Cardiac muscle cell (in vitro differentiated cells and primary cell): Measurements from ENCODE around the gene SPIN1. TPM values are rescaled to one million over a fixed set of nuclear protein-coding genes. Genes with fewer than 3 reads are reported as not detected.

Experiments
- polyA plus RNA-seq: library from polyadenylated mRNA; unstranded; fragments of >200 nt; fragmentation: Nextera tagmentation; extraction: Ambion mirVana; gene quantifications from 2 replicates; pipeline ENCODE4 v1.2.1, GENCODE V29; 2016
- total RNA-seq: library from RNA; depleted of rRNA; stranded (reverse); fragments of >200 nt; gene quantifications from 2 replicates; pipeline ENCODE4 v1.2.3, GENCODE V29; 2016

The SPIN1 gene
- total and polyA plus RNA-seq, 2 experiments from 2014 or later: 57.6 to 67.5 TPM

Other genes starting within 250 kb of the SPIN1 start
- not detected in 2 replicates for gene SPATA31C2, start 250.0 kb upstream of the SPIN1 start, total RNA-seq
- gene SPATA31C2, start 250.0 kb upstream of the SPIN1 start, polyA plus RNA-seq: not detected in 2 replicates
- gene NXNL2, start 146.7 kb downstream of the SPIN1 start, total RNA-seq: 0.56 TPM in 1 of 2 replicates, not detected in the other
- gene NXNL2, start 146.7 kb downstream of the SPIN1 start, polyA plus RNA-seq: 0.24 and 1.1 TPM in 2 replicates